ENCODE measurements around the gene GPR183.

The GPR183 gene

DNA sequence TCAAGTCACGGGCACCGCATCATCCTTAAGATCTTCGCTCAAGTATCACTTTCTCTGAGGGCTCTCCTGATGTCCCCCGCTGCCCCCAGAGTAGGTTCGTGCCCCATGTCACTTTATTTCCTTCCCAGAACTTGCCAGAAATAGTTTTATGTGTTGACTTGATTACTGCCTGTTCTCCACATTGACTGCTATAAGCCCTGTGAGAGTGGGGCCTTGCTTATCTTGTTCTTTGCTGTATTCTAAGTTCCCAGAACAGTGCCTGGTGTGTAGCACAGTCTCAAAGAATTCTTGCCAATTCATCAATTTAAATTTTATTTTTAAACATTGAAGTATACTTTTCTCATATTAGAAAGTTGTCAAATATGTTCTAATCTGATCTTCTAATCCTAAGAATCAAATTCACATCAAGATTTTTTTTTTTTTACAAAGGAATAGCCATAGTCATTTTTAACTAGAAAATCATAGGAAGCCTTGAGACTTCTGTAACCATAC is 32.1 kb upstream of the GPR183 start:
- no peak for DNase-seq

- no peak for DNase-seq
These were observed 28.4 kb upstream of the GPR183 start for GRCh38 chr13:99335603-99336002.

DNA sequence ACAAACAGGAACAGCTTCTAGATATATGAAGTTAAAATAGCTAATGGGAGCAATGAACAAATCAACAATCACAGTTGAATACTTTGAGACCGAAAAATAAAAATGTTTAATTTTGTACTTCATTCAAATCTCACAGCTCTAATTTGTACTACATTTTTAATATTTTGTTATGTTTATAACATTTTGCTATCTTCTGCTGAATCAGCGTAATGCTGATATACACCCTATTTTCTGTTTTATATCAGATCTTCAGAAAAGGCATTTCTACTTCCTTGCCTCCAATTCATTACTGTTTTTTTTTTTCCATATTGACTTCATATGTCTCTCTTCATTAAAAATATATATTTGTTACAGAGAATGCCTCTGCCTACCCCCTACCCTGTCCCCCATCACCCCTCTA is 27.9 kb upstream of the GPR183 start:
- no peak for DNase-seq

- no peak for DNase-seq
These were observed 27.0 kb upstream of the GPR183 start for GRCh38 chr13:99334221-99334620.

- no peak for DNase-seq
These were observed 25.3 kb upstream of the GPR183 start for GRCh38 chr13:99332456-99332855.

DNA sequence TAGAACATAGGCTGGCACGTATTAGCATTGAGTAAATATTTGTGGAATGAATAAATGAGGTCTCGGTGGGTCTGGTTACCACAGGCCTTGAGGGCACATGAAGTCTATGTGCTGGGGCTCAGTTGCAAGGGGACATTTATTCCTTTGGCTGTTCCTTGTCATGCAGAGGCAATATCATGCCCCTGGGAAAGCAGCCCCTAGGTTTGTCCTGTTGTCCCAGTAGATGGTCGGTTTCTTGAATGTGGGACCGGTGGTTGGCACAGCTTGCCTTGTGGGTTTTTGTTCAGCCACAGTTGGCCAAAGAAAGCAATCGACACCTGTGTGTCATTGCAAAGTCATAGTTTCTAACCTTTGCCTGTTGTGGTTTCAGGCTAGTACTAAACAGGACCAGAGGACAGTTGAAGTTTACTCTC is 24.7 kb upstream of the GPR183 start:
- DNase-seq: no peak

DNA sequence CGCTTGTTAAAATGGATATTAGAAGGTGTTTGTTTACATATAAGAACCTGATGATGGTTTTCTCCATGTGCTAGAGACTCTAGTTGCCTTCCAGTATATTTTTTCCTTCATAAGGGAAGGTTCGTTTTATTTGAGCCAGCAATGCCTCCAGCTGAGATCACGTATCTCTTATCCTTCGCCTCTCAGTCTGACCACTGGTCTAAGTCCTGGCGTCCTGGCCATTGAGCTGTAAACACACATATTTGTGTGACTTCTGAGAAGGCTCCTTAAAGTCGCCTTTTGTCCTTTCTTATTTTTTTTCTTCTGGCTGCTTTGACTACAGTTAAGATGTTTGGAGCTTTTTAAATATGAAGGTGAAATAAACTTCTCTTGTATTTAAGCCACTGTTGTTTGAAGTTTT is 23.7 kb upstream of the GPR183 start:
- no peak for DNase-seq

GRCh38 chr13:99329477-99329876 is 22.3 kb upstream of the GPR183 start:
- no peak for DNase-seq

- DNase-seq: no peak
These were observed 20.6 kb upstream of the GPR183 start for GRCh38 chr13:99327761-99328160.

- DNase-seq: no peak
These were observed 19.9 kb upstream of the GPR183 start for GRCh38 chr13:99327126-99327525.

DNA sequence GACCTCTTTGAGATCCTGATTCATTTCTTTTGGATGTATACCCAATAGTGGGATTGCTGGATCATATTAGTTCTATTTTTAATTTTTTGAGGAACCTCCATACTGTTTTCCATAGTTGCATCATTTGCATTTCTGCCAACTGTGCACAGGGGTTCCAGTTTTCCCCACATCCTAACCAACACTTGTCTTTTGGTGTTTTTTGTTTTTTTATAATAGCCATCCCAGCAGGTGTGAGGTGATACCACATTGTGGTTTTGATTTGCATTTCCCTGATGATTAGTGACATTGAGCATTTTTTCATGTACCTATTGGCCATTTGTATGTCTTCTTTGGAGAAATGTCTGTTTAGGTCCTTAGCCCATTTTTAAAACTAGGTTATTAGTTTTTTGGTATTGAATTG is 18.8 kb upstream of the GPR183 start:
- DNase-seq: no peak

DNA sequence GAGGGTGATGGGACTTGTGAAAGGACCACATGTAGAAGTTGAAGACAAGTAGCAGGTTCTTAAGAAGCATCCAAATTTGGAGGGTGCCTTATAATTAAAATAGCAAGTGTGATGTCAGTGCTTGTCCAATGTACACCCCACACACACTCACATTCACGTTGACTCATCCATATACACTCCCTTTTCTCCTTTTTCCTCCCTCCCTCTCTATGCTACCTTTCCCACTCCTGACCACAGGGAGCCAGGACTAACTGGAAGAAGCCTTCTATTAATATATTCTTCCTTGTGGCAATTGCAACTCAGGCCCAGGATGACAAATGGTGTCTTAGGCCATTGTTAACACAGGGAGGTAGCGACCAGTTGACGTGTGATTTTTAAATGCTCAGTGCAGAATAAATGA is 16.3 kb upstream of the GPR183 start:
- no peak for DNase-seq

- no peak for DNase-seq
These were observed 15.3 kb upstream of the GPR183 start for GRCh38 chr13:99322297-99323103.

- DNase-seq: no peak
These were observed 14.5 kb upstream of the GPR183 start for GRCh38 chr13:99321709-99322108.

DNA sequence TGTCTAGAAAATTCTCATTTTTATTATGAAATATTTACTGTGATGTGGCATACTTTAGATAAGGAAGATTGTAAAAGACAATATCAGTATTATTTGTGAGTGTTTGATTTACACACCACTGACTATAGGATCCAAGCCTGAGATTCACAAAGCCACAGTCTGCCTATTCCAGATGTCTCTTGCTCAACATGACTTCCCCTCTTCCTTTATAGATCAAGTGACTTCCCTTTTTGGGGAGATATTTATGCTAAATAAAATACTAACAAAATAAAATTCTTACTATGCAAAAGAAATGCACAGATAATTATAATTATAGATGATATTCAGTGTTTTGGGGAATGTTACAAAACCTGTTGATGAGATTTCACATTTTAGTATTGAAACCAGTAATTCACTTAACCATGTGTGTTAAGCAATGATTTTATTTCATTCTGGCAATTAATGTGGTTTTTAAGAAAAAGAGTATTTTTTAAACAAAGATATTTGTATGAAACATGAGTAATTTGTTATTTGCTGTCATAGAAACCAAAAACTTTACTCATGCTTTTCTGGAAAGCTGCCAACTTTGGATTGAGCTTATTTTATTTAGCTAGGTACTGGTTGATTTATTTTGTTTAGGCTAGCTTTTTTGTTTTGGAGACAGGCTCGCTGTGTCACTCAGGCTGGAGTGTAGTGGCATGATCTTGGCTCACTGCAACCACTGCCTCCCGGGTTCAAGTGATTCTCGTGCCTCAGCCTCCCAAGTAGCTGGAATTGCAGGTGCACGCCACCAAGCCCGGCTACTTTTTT is 13.7 kb upstream of the GPR183 start:
- DNase-seq: no peak

DNA sequence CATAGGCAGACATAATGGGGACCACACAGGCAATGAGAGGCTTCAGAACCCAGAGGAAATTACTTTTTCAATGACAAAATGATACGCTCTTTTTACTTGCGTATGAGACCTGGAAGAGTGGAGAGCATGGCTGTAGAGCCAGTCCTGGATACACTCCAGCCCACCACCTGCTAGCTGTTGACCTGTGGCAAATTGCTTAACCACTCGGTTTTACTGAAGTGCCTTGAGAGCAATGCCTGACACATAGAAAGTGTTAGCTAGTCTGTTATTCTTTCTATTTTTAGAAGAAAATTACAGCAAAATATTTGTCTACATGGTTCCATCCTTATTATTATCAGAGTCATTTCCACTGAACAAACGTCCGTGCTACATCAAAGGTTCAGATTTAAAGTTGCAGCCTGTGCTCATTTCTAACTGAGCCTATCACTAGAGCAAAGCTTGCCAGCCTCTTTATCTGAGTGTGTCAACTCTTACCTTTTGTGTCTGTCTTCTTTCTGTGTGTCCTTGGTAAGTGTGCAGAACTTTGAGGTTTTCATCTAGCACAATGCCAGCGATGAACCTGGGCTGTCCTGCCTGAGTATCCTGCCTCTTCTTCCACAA is 9.6 kb upstream of the GPR183 start:
- no peak for DNase-seq

DNA sequence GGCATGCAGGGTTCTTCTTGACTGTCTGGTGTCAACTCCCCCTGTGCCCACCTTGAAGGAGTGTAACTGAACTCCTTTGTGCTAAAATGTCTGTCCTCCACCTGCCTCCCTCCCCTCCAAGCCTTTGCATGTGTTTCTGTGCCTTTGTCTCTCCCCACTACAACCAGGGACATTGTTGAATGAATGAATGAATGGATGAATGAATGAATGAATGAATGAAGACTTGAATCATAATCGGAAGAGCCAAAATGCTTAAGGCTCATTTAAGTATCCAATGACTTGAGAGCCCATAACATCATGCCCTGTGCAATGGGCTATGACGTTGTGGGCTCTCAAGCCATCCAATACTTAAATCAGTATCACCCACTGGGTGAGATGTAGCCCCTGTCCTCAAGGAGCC is 9.0 kb upstream of the GPR183 start:
- no peak for DNase-seq

- DNase-seq: no peak
These were observed 8.0 kb upstream of the GPR183 start for GRCh38 chr13:99315186-99315585.

DNA sequence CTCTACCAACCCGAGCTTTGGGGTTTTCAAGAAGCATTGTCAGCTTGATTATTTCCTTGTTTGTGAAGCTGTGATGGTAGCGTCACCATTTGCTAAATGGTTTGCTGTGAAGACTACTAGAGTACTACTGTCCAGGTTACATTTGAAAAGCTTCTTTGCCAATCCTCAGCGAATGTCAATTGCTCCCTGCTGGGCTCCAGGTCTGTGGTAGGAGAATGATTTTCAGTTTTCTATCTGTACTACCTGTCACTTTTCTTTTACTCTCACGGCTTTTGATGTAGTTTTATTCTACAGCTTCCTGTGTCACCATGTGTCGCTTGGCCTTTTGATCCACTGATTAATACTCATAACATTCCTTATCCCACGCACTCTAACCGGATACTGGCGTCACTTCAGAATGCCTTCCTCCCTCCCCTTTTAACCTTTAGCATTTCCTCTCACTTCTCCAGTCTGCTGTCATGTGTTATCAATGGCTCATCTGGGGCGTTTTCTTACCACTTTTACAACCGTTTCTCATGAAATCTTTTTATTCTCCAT is 7.5 kb upstream of the GPR183 start:
- DNase-seq: no peak

DNA sequence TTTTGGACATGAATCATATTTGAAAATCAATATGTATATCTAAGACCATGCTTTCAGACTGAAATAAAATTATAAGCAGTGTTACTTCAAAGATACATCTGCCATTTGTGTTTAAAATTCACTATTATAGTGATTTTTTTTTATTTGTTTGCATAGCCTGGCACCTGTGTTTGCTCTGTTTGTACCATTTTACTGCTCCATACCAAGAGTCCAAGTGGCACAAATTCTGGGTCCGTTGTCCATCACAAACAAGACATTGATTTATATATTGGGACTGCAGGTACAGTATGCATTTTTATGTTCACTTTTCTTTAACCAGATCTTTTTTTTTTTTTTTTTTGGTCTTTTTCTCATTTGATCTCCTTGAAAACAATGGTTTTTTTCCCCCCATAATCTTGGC is 6.7 kb upstream of the GPR183 start:
- DNase-seq: no peak

GRCh38 chr13:99313501-99313900 is 6.3 kb upstream of the GPR183 start:
- no peak for DNase-seq

DNA sequence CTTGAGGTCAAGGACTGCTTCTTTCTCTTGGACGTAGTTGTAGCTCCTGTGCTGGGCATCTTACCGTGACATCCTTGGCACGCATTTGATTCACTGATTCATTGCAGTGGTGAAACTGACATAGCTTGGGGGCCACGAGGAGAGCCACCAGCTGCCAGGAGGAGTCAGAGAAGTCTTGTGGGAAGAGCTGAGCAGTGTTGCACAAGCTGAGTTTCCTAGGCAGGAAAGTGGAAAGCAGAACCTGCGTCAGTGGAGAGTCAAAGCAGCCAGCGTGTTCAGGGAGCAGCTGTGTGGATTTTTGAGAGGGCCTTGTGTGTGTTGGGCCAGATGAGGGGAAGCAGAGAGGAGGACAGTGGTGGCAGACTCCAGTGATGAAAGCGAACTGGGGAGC is 5.3 kb upstream of the GPR183 start:
- no peak for DNase-seq

GRCh38 chr13:99311748-99312492 is 4.7 kb upstream of the GPR183 start:
- DNase-seq: no peak
